Tibial nerve (tissue), 4 donors: ENCODE results near the gene VEGFB. TPM values are rescaled to one million over a fixed set of nuclear protein-coding genes. Genes with fewer than 3 reads are reported as not detected.

Experiments used
- DNase-seq, 2 donors: peaks; one replicate each; pipeline ENCODE4 v3.0.0-alpha.2; 2019; ENCODE audit warnings: low spot score in 2 of 2
- H3K27ac ChIP-seq, 4 donors: fragments of 200-600 bp; sonication (generic) in 3 of 4; one replicate each; pipeline ENCODE4 v1.5.1; 2017 to 2019; ENCODE audit warnings: mild to moderate bottlenecking in 1 of 4
- H3K27me3 ChIP-seq, 2 donors: fragments of 200-600 bp; sonication (generic) in 1 of 2; one replicate each; pipeline versions ENCODE4 v1.5.1 to v1.6.0; 2017 to 2019
- H3K36me3 ChIP-seq, 3 donors: fragments of 200-600 bp; sonication (generic); one replicate each; pipeline ENCODE4 v1.5.1; 2018 to 2019
- H3K4me1 ChIP-seq, 4 donors: fragments of 200-600 bp; sonication (generic) in 3 of 4; one replicate each; pipeline ENCODE4 v1.5.1; 2017 to 2019
- H3K4me3 ChIP-seq, 4 donors: fragments of 200-600 bp; sonication (generic) in 3 of 4; one replicate each; pipeline ENCODE4 v1.5.1; 2017 to 2019; ENCODE audit warnings: mild to moderate bottlenecking in 1 of 4, moderate library complexity in 1 of 4
- H3K9me3 ChIP-seq, 4 donors: fragments of 200-600 bp; sonication (generic) in 3 of 4; one replicate each; pipeline ENCODE4 v1.5.1; 2017 to 2019
- EP300 ChIP-seq, 2 donors: sonication (generic); formaldehyde crosslinking; IDR thresholded peaks; one replicate each; pipeline ENCODE4 v1.6.1; 2017; ENCODE audit warnings: antibody characterized with exemption in 2 of 2, mild to moderate bottlenecking in 1 of 2
- POLR2A ChIP-seq, 2 donors: fragments of 450-650 bp; IDR thresholded peaks; one replicate each; pipeline ENCODE4 v1.6.1; 2017; ENCODE audit warnings: antibody characterized with exemption in 2 of 2, mild to moderate bottlenecking in 2 of 2, moderate library complexity in 2 of 2
- WGBS, 2 donors: methylation state at CpG; one replicate each; pipeline ENCODE4 v1.1.5; 2018; 5-methylcytosine and 5-hydroxymethylcytosine counted together
- total RNA-seq, 4 donors: library from RNA; depleted of rRNA; stranded (reverse); fragments of >200 nt; gene quantifications; one replicate each; pipeline ENCODE4 v1.1.0, GENCODE V29; 2016
- TF ChIP-seq, protein P1 (sequence below), 5 experiments: fragments of 200-600 bp in 3 of 5; fragments of 450-650 bp in 2 of 5; sonication (generic) in 3 of 5; IDR thresholded peaks; one replicate each; pipeline ENCODE4 v1.5.1; 2016 to 2019; ENCODE audit warnings: antibody characterized with exemption in 5 of 5, mild to moderate bottlenecking in 3 of 5, moderate library complexity in 2 of 5

VEGFB gene
- total RNA-seq, 4 donors from 2014 or later: 84.3 to 129 (median 109) TPM

GRCh38 chr11:64211181-64211872 is 23.1 kb upstream of the VEGFB start:
- Histone ChIP-seq H3K4me1 (peaks cover 0 to 13% (median 2%) of the 10 kb centered on the region in 4 donors), H3K27me3 (no peaks in the 10 kb centered on the region), H3K27ac (no peak overlapping the region), H3K4me3 (no peak overlapping the region), H3K9me3 (no peaks in the 10 kb centered on the region), H3K36me3 (peaks cover 0 to 39% (median 0%) of the 10 kb centered on the region in 3 donors)
- WGBS, 2 donors: 80 to 90% methylated on average over 21 to 30 of the region's 30 CpGs
- no peak for TF ChIP-seq POLR2A (IDR thresholded peaks at IDR 0.05)
- TF ChIP-seq EP300 (IDR thresholded peaks at IDR 0.05): no peak
- TF ChIP-seq, protein P1, sequence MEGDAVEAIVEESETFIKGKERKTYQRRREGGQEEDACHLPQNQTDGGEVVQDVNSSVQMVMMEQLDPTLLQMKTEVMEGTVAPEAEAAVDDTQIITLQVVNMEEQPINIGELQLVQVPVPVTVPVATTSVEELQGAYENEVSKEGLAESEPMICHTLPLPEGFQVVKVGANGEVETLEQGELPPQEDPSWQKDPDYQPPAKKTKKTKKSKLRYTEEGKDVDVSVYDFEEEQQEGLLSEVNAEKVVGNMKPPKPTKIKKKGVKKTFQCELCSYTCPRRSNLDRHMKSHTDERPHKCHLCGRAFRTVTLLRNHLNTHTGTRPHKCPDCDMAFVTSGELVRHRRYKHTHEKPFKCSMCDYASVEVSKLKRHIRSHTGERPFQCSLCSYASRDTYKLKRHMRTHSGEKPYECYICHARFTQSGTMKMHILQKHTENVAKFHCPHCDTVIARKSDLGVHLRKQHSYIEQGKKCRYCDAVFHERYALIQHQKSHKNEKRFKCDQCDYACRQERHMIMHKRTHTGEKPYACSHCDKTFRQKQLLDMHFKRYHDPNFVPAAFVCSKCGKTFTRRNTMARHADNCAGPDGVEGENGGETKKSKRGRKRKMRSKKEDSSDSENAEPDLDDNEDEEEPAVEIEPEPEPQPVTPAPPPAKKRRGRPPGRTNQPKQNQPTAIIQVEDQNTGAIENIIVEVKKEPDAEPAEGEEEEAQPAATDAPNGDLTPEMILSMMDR (IDR thresholded peaks at IDR 0.05): no peak
- DNase-seq: no peak

GRCh38 chr11:64216879-64217278 is 17.5 kb upstream of the VEGFB start:
- WGBS, 2 donors: 82 to 100% methylated on average over 2 to 6 of the region's 6 CpGs
- Histone ChIP-seq H3K4me3 (no peak overlapping the region), H3K9me3 (no peaks in the 10 kb centered on the region), H3K36me3 (peaks cover 0 to 26% (median 0%) of the 10 kb centered on the region in 3 donors), H3K27me3 (no peaks in the 10 kb centered on the region), H3K27ac (no peak overlapping the region), H3K4me1 (no peaks in the 10 kb centered on the region)
- DNase-seq: no peak
- TF ChIP-seq POLR2A (IDR thresholded peaks at IDR 0.05) (no peak), EP300 (IDR thresholded peaks at IDR 0.05) (no peak)
- TF ChIP-seq, protein P1 (IDR thresholded peaks at IDR 0.05): no peak

DNA sequence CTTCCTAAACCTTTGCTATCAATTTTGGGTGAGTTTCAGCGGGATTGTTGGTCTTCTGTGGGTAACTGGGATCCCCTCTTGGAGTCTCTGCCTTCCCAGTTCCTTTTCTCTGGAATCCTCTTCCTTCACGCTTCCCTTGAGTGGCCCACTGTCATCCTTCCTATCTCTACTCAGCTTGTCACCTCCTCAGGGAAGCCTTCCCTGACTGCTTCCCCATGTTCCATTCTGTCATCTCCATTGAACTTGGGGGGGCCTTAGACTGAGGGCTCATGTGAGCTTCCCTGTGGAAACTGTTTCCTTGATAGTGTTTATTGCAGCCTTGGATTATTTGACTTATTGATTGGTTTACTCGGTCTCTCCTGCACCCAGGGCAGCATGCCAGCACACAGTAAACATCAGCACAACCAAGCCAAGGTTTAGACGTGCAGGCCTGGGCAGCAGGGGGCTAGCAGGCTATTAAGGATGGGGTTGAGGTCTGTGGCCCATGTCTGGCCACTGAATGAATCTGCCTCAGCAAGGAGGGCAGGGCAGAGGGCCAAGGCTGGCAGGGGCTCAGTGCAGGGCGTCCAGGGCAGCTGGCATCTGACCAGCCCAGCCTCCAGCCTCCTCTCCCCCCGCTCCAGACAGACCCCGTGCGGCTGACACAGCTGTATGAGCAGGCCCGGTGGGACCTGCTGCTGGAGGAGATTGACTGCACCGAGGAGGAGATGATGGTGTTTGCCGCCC is 15.6 kb upstream of the VEGFB start:
- Histone ChIP-seq H3K36me3 (peaks cover 0 to 30% (median 0%) of the 10 kb centered on the region in 3 donors), H3K27me3 (no peaks in the 10 kb centered on the region), H3K9me3 (no peaks in the 10 kb centered on the region), H3K4me1 (no peaks in the 10 kb centered on the region), H3K27ac (no peak overlapping the region), H3K4me3 (no peak overlapping the region)
- 54 to 60% methylated on average over 5 to 9 of the region's 11 CpGs for WGBS, 2 donors
- DNase-seq: no peak
- TF ChIP-seq POLR2A (IDR thresholded peaks at IDR 0.05): no peak
- TF ChIP-seq EP300 (IDR thresholded peaks at IDR 0.05): no peak
- TF ChIP-seq, protein P1 (IDR thresholded peaks at IDR 0.05): no peak

GRCh38 chr11:64219354-64219684 is 15.1 kb upstream of the VEGFB start:
- 80 to 89% methylated on average over 6 of the region's 7 CpGs for WGBS, 2 donors
- Histone ChIP-seq H3K27ac (no peak overlapping the region), H3K4me1 (peaks cover 0 to 2% (median 0%) of the 10 kb centered on the region in 4 donors), H3K36me3 (peaks cover 0 to 35% (median 0%) of the 10 kb centered on the region in 3 donors), H3K4me3 (no peak overlapping the region), H3K27me3 (no peaks in the 10 kb centered on the region), H3K9me3 (no peaks in the 10 kb centered on the region)
- TF ChIP-seq EP300 (IDR thresholded peaks at IDR 0.05) (no peak), POLR2A (IDR thresholded peaks at IDR 0.05) (no peak)
- TF ChIP-seq, protein P1 (IDR thresholded peaks at IDR 0.05): no peak
- no peak for DNase-seq

- Histone ChIP-seq H3K36me3 (peaks cover 0 to 39% (median 0%) of the 10 kb centered on the region in 3 donors), H3K9me3 (no peaks in the 10 kb centered on the region), H3K27me3 (no peaks in the 10 kb centered on the region), H3K4me1 (peaks cover 0 to 6% (median 0%) of the 10 kb centered on the region in 4 donors), H3K27ac (no peak overlapping the region), H3K4me3 (no peak overlapping the region)
- TF ChIP-seq, protein P1 (IDR thresholded peaks at IDR 0.05): no peak
- TF ChIP-seq POLR2A (IDR thresholded peaks at IDR 0.05) (no peak), EP300 (IDR thresholded peaks at IDR 0.05) (no peak)
- DNase-seq: no peak
- 82 to 86% methylated on average over 10 of the region's 10 CpGs for WGBS, 2 donors
Measured at GRCh38 chr11:64219755-64220154, 14.6 kb upstream of the VEGFB start.
